Activated T-helper 9 cell treated with anti-CD3 and anti-CD28 coated beads, Interleukin-2, amount 50 U/mL, for 16 hours (primary cell): ENCODE measurements around the gene PCSK1N.
"Not testable (repeated sequence)": the region's sequence is repeated elsewhere in the genome, so short reads cannot be mapped to it uniquely, and the experiment has no call there.

Source experiments
- DNase-seq: peaks from one replicate; pipeline ENCODE4 v3.0.0-alpha.2; 2020; ENCODE audit warnings: low read depth

PCSK1N gene, protein sequence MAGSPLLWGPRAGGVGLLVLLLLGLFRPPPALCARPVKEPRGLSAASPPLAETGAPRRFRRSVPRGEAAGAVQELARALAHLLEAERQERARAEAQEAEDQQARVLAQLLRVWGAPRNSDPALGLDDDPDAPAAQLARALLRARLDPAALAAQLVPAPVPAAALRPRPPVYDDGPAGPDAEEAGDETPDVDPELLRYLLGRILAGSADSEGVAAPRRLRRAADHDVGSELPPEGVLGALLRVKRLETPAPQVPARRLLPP

DNA sequence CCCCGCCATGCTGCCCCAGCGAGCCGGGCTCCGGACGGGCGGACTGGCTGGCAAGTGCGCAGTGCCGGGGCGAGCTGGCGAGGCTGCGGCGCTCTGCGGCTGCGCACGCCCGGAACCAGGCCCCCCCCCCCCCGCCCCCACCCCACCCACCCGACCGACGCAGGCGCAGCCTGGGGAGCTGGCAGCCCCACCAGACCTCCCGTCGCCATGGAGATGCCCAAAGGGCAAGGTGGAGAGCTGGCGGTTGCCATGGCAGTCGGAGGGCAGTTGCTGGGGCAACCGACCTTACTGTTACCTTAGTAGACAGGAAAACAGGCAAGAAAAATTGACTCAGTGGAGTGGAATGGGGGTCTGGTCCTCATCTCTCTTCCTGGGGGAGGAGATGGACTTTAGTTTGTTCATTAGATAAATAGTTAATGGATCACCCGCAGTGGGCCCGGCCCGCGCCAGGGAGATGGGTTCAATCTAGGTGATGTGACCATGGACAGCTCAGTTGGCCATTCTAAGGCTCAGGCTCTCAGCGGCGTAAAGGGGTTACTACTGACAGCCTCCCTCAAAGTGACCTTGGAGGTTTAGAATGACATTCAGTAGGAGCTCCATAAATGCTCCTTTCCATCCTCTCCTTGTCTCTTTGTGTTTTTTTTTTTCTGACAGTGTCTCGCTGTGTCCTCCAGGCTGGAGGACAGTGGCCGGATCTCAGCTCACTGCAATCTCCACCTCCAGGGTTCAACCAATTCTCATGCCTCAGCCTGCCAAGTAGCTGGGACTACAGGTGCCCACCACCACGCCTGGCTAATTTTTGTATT, at the start of gene PCSK1N:
TSS of gene PCSK1N (minus strand) at position 87 of the 806 bp plus-strand sequence. CDS start at position 9, 78 bp downstream.
- no peak for DNase-seq

DNA sequence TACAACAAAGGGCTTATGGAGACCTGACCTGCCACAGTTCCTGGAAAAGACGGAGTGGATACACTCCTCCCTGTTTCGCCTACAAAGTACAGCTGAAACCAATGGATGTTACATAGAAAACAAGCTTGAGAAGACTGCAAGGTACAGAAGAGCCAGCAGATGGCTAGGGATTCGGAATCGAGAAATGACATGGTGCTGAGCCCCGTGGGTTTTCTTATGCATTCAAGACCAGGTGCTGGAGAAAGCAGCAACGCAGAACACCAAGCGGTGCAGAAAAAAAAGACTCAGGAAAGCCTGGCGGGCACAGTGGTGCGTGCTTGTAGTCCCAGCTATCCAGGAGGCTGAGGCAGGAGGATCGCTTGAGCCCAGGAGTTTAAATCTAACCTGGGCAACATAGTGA, 48.3 kb upstream of the PCSK1N start:
- no peak for DNase-seq

DNA sequence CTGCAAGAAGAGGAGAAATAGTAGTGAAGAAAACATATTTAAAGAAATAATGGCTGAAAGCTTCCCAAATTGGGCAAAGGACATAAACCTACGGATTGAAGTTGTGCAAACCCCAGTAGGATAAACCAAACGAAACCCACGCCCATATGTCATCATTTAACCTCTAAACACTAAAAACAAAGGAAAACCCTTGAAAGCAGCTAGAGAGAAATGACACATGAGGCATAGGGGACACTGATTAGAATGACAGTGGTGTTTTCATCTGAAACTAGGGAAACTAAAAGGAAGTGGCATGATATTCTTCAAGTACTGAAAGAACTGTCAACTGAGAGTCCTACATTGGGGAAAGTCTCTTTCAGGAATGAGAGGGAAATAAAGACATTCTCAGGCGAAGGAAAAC, 41.5 kb upstream of the PCSK1N start:
- DNase-seq = not testable (repeated sequence)

DNA sequence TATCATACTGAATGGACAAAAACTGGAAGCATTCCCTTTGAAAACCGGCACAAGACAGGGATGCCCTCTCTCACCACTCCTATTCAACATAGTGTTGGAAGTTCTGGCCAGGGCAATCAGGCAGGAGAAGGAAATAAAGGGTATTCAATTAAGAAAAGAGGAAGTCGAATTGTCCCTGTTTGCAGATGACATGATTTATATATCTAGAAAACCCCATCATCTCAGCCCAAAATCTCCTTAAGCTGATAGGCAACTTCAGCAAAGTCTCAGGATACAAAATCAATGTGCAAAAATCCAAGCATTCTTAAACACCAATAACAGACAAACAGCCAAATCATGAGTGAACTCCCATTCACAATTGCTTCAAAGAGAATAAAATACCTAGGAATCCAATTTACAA, 36.6 kb upstream of the PCSK1N start:
- DNase-seq = not testable (repeated sequence)

DNA sequence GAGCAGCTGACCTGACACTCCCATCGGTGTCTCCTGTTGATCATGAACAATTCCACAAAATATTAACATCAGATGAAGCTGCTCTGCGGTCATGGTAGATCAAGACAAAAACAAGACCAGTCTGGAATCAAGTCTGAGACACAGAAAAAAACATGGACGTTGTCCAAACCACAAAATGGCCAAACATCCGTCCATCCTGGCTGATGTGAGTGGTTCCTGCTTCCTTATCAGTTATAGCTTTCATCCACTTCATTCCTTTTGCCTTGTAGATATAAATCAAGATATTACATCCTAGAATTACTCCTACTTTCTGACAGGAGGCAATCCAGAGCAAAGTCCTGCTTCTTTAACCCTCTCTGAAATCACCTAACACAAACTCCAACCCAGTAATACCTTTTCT, 28.8 kb upstream of the PCSK1N start:
- DNase-seq = no peak

DNA sequence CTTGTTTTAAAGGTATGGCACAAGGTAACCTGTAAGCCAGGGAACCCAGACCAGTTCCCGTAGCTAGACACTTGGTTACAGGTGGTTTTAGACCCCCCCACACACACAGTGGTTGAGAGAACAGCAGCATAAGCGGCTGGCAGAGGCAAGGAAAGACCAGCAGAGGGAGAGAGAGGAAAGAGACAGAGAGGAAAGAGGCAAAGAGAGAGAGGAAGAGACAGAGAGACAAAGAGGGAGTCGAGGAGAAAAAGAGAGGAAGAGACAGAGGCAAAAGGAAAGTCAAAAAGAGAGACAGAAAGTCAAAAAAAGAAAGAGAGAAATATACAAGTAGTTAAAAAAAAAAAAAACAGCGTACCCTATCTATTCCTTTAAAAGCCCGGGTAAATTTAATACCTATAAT, 19.5 kb upstream of the PCSK1N start:
- no peak for DNase-seq

DNA sequence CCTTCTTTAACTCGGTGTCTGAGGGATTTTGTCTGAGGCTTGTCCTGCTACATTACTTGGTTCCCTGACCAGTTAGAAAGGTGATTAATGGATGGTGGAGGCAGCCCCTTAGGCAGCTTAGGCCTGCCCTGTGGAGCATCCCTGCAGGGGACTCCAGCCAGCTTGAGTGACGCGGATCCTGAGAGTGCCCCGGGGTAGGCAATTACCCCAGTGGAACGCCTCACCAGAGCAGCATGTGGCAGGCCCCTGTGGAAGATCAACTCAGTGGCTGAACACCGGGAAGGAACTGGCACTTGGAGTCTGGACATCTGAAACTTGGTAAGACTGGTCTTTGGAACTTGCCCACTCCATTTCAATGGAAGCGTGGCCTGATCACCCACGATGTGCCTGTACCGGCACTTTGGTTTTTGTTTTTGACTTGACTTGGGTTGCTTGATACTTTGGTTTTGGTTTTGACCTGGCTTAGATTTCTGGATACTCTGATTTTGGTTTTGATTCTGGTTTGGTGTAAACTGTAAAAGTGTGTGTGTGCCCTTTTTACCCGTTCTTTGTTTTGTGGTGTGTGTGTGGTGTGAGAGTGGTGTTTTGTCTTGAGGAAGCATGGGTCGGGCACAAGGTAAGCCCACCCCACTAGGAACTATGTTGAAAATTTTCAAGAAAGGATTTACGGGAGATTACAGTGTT, 18.9 kb upstream of the PCSK1N start:
- not testable (repeated sequence) for DNase-seq

DNA sequence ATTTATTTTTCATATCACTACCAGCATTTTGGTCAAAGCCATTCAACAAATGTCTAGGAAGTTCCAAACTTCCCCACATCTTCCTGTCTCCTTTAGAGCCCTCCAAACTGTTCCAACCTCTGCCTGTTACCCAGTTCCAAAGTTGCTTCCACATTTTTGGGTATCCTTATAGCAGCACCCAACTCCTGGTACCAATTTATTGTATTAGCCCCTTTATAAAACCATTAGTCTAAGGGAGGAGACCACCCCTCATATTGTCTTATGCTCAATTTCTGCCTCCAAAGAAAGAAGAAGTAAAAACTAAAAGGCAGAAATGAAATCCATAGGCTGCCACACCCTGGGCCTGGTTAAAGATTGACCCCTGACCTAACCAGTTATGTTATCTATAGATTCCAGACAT, 18.1 kb upstream of the PCSK1N start:
- not testable (repeated sequence) for DNase-seq

DNA sequence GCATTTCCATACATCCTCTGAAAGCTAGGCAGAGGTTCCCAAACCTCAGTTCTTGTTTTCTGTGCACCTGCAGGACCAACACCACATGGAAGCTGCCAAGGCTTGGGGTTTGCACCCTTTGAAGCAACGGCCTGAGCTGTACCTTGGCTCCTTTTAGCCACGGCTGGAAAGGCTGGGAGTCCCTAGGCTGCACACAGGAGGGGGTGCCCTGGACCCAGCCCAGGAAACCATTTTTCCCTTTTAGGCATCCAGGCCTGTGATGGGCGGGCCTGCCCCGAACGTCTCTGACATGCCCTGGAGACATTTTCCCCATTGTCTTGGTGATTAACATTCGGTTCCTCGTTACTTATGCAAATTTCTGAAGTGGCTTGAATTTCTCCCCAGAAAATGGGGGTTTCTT, 17.4 kb upstream of the PCSK1N start:
- no peak for DNase-seq

DNA sequence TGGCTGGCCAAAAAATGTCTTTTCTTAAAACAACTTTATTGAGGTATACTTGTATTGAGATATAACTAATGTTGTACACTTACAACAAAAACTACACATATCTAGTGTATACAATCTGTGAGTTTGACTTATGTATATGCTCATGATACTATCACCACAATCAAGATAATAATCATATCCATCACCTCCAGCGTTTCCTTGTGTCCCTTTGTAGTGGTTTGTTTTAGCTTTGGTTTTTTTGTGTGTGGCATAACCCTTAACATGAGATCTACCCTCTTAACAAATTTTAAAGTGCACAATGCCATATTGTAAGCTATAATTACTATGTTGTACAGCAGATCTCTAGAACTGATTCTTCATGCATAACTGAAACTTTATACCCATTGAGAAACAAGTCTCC, 13.4 kb upstream of the PCSK1N start:
- no peak for DNase-seq

DNA sequence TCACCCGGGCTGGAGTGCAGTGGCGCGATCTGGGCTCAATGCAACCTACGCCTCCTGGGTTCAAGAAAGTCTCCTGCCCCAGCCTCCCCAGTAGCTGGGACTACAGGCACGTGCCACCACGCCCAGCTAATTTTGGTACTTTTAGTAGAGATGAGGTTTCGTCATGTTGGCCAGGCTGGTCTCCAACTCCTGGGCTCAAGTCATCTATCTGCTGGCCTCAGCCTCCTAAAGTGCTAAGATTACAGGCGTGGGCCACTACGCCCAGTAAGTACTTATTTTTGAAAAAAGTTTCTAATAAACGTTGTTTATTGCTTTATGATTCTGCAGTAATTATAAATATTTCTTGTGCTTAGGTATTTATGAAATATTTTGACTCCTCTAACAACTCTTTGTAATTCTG, 4.3 kb upstream of the PCSK1N start:
- no peak for DNase-seq

DNA sequence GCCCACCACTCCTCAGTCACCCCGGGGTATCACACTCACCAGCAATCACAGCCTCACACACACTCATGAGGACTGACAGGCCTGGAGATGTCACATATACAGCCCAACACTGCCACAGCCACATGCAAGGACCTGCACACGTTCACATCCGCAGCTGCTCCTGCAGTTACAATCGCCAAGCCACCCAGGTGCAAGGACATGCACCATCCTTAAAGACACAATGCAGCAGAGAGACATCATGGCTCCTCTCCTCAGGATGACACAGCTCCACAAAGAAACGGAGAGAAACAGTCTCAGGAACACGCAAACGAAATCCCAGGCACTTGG, 1.1 kb downstream of the PCSK1N start:
- no peak for DNase-seq

DNA sequence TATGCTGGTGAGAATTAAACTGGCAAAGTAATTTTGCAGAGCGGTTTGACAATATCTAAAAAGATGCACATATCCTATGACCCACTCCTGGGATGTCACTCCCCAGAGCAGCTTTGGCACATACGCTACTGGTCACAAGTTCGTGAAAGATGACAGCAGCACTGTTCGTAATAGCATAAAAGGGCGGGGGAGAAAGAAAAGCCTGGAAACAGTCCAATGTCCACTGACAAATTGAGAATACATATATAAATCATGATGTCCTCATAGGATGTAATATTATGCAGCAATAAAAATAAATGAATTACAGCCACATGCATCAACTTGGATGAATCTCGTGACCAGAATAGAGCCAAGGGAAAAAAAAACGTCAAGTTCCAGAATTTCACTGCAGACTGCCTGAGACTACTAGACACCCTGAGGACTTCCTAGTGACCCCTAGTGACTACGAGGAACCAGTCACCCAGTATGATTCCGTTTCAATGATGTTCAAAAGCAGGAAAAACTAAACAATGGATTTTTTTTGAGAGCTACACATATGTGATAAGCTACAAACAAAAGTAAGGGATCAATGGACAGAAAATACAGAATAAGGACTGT, 1.8 kb downstream of the PCSK1N start:
- no peak for DNase-seq

DNA sequence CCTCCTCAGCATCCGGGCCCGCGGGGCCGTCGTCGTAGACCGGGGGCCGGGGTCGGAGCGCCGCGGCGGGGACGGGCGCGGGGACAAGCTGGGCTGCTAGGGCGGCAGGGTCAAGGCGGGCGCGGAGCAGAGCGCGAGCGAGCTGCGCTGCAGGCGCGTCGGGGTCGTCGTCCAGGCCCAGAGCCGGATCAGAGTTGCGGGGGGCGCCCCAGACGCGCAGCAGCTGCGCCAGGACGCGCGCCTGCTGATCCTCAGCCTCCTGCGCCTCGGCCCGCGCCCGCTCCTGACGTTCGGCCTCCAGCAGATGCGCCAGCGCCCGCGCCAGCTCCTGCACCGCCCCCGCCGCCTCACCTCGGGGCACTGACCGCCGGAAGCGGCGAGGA, 3.5 kb downstream of the PCSK1N start:
- no peak for DNase-seq

DNA sequence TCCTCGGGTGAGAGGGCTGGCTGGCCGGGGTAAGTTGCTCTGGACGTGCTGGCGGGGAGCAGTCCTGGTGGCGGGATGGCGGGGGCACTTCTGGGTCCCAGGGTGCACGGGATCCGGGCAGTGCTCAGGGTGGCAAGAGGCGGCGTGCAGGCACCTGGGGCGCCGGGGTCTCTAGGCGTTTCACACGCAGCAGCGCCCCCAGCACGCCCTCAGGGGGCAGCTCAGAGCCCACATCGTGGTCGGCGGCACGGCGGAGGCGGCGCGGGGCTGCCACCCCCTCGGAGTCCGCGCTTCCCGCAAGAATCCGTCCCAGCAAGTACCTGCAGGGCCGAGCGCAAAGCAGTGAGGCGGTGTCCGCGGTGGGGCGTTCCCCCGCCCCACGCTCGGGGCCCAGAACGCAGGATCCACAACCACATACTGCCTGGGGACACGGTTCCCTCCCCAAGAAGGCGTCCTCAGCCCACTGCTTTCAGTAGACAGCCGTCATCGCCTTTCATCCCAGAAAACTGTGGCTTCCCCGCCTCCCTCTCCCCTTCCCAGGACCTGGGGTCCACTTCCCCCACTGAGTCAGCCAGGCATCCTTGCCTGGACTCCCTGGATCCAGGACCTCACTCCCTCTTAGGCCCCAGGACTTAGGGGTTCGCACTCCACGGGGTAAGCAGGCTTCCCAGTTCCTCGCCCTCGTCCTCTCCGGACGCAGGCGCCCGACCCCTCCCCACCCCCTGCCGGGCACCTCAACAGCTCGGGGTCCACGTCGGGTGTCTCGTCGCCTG, 4.1 kb downstream of the PCSK1N start:
- DNase-seq = no peak

DNA sequence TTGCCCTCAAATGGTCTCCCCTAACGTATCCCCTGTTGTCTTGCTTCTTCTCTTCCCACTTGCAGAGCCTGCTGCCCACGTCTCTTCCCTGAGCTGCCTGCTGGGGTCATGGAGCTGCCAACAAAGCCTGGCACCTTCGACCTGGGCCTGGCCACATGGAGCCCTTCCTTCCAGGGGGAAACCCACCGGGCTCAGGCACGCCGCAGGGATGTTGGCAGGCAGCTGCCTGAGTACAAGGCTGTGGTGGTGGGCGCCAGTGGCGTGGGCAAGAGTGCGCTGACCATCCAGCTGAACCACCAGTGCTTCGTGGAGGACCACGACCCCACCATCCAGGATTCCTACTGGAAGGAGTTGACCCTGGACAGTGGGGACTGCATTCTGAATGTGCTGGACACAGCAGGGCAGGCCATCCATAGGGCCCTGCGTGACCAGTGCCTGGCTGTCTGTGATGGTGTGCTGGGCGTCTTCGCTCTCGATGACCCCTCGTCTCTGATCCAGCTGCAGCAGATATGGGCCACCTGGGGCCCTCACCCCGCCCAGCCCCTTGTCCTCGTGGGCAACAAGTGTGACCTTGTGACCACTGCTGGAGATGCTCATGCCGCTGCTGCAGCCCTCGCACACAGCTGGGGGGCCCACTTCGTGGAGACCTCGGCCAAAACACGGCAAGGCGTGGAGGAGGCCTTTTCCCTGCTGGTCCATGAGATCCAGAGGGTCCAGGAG, 6.2 kb downstream of the PCSK1N start:
- DNase-seq = no peak

DNA sequence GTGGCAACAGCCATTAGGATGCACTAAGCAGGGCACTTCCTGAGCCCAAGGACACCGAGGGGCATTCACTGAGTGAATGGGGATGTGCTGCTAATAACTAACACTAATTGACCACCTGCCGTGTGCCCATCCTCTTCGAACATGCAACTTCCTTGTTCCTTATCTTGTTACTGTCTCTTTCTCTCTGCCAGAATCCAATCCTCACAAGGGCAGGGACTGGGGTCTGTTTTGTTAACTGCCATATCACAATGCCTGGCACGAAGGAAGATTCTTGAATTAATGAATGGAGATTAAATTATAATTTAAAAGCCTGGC, 7.8 kb downstream of the PCSK1N start:
- DNase-seq = no peak

DNA sequence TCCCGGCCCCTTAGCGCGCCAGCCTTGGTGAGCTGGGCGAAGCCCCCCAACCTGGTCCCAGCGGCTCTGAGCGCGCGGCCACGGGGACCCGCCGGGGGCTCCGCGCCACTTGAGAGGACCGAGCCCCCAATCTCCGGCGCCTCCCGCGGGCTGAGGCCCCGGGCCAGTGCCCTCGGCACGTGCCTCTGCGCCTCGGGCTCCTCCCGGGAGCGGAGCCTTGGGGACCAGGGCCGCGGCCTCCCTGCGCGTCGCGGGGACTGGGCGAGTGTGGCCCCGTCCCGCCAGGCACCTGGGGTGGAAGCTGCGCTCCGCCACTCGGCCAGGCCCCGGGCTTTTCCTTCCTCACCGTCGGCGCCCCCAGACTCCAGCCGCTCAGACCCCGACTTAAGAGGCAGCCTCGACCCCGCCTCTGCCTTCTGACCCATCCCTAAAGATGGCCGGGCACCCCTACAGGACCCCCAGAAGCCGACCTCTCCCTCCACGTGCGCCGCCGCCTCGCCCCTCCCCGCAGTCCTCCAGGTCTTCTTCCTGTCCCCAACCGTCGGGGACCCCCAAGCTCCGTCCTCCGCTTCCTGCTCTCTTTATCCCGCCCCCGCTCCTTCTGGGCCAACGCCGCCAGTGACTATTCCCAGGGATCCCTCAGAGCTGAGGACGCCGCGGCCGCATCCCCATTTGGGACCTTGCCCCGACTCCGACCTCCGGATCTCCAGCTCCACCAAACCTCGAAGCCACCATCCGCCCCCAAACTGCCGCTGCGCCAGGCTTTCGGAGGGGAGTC, 8.3 kb downstream of the PCSK1N start:
- DNase-seq = no peak

DNA sequence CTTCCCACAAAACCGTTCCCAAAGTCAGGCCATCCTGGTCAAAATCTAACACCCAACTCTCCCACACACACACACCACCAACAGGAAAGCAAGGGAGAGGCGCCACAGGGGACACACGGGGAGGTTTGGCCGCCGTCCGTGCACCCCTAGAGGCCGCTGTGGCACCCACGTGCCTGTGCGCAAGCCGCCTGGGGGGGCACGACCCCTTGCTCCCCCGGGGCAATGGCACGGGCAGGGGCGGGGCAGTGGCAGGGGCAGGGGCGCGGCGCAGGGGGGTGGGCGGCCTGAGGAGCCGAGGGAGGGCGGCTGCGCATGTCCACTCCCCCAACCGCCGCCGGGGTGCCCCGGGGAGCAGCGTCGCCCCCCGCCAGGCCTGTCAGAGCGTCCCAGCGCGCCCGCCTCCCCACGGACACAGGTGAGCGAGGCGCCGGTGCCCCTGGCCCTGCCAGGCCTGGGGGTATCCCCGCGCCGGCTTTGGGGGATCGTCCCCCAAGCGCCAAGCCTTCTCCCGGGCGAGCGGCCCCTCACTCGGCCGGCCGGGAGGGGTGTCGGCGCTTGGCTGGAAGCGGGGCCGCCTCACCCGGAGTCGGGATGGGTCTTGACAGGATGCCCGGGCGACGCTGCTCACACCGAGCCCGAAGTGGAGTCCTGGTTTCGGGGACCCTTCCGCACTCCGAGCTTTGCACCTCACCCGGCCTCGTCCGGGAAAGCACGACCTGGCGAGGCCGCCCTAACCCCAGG, 9.1 kb downstream of the PCSK1N start, which contains the start of gene ERAS:
TSS of gene ERAS (plus strand) at position 379 of the 741 bp plus-strand sequence. CDS start 2,611 bp downstream, outside the sequence.
- no peak for DNase-seq

DNA sequence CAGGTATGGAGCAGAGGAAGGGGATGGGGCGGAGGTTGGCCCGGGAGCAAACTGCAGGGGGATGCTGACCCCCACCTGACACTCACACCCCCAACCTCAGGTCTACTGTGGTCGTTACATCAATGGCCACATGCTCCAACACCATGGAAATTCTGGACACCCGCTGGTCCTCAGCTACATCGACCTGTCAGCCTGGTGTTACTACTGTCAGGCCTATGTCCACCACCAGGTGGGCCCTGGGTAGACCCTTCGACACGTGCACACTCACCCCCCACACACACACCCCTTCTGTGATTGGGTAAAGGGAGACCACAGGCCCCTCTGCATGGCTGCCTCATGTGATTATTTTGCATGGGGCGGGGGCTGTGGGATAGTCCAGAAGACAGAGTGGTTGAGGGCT, 11.3 kb downstream of the PCSK1N start:
- DNase-seq = no peak
